SU-DHL-6 (cell line): ENCODE data around the gene CDKL1.

Experiments
- H2AFZ ChIP-seq: fragments of 200-600 bp; sonication (generic); 2 replicates; pipeline ENCODE4 v1.6.1; 2014; ENCODE audit warnings: low read depth, mild to moderate bottlenecking, moderate library complexity, mixed read lengths, antibody characterized with exemption, low read length; ENCODE audit not compliant: severe bottlenecking
- H3F3A ChIP-seq: fragments of 200-600 bp; shearing (Covaris generic); 2 replicates; pipeline ENCODE4 v1.6.0; 2016; ENCODE audit warnings: antibody characterized with exemption, mild to moderate bottlenecking; ENCODE audit not compliant: insufficient read depth
- H3K27ac ChIP-seq: fragments of 200-600 bp; sonication (generic); 2 replicates; pipeline ENCODE4 v1.5.1; 2016; ENCODE audit warnings: low read depth, mild to moderate bottlenecking, low read length, moderate library complexity, mixed read lengths
- H3K27me3 ChIP-seq: fragments of 200-600 bp; sonication (generic), shearing (Covaris generic); 2 replicates; pipeline ENCODE4 v1.6.0; 2014; ENCODE audit warnings: mild to moderate bottlenecking, low read length
- H3K36me3 ChIP-seq: fragments of 200-600 bp; sonication (generic); 2 replicates; pipeline ENCODE4 v1.6.1; 2014; ENCODE audit warnings: mild to moderate bottlenecking, low read length, mixed read lengths
- H3K4me2 ChIP-seq: fragments of 300-600, 200-600 bp; shearing (Covaris generic), sonication (generic); 2 replicates; pipeline ENCODE4 v1.6.0; 2014; ENCODE audit warnings: low read length, low read depth, mild to moderate bottlenecking; ENCODE audit not compliant: poor library complexity, severe bottlenecking
- H3K4me3 ChIP-seq: fragments of 200-600 bp; sonication (generic); 2 replicates; pipeline ENCODE4 v1.5.1; 2014; ENCODE audit warnings: antibody characterized with exemption, low read length, mild to moderate bottlenecking, mixed read lengths; ENCODE audit not compliant: insufficient read depth, poor library complexity, severe bottlenecking
- H3K79me2 ChIP-seq: fragments of 200-600 bp; sonication (generic); 2 replicates; pipeline ENCODE4 v1.6.1; 2014; ENCODE audit warnings: mild to moderate bottlenecking, low read length, moderate library complexity; ENCODE audit not compliant: insufficient read depth
- H3K9ac ChIP-seq: fragments of 200-600 bp; sonication (generic); 2 replicates; pipeline ENCODE4 v1.7.0; 2014; ENCODE audit warnings: mild to moderate bottlenecking, low read length
- H3K9me2 ChIP-seq: fragments of 200-600 bp; sonication (generic); replicated peaks from 2 replicates; pipeline ENCODE4 v1.6.1; 2014; ENCODE audit warnings: low read length; ENCODE audit not compliant: insufficient read depth
- H3K9me3 ChIP-seq: fragments of 200-600 bp; sonication (generic); 2 replicates; pipeline ENCODE4 v1.6.1; 2014; ENCODE audit warnings: low read length, mixed read lengths; ENCODE audit not compliant: insufficient read depth
- H4K20me1 ChIP-seq: fragments of 200-600 bp; sonication (generic); 2 replicates; pipeline ENCODE4 v1.6.1; 2014; ENCODE audit warnings: low read depth, mild to moderate bottlenecking, antibody characterized with exemption, low read length, moderate library complexity, mixed read lengths
- EZH2phosphoT487 ChIP-seq: fragments of 200-600 bp; sonication (generic), shearing (Covaris generic); conservative IDR thresholded peaks from 2 replicates; pipeline ENCODE4 v1.6.1; 2018; ENCODE audit warnings: mild to moderate bottlenecking, antibody characterized with exemption, low read length, moderate library complexity, mixed read lengths
- TF ChIP-seq, protein P1 (sequence below): fragments of 200-600 bp; sonication (generic); IDR thresholded peaks from one replicate; pipeline ENCODE4 v1.5.1; 2017; ENCODE audit warnings: antibody characterized with exemption, mild to moderate bottlenecking, low read length, moderate library complexity; ENCODE audit not compliant: insufficient read depth, poor library complexity, severe bottlenecking

Gene CDKL1

DNA sequence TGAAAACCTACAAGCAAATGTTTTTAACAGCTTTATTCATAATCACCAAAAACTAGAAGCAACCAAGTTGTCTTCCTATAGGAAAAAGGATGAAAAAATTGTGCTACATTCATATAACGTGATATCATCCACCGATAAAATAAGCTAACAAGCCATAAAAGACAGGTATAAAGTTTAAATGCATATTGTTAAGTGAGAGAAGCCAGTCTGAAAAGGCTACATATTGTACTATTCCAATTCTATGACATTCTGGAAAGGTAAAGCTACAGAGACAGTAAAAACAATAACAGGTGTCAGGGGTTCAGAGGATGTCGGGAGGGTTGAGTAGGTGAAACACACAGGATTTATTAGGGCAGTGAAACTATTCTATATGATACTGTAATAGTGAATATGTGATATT, 22.7 kb downstream of the CDKL1 start:
- Histone ChIP-seq H3K4me2 (no peak overlapping the region), H3K36me3 (no peaks in the 10 kb centered on the region), H3K9me2 (no peaks in the 10 kb centered on the region), H3K79me2 (no peaks in the 10 kb centered on the region), H2AFZ (no peak overlapping the region), H3K4me3 (no peak overlapping the region), H3K27me3 (no peaks in the 10 kb centered on the region), H3K9ac (no peak overlapping the region), H4K20me1 (no peaks in the 10 kb centered on the region), H3K27ac (no peak overlapping the region), H3F3A (no peaks in the 10 kb centered on the region), H3K9me3 (no peaks in the 10 kb centered on the region)
- TF ChIP-seq, protein P1, sequence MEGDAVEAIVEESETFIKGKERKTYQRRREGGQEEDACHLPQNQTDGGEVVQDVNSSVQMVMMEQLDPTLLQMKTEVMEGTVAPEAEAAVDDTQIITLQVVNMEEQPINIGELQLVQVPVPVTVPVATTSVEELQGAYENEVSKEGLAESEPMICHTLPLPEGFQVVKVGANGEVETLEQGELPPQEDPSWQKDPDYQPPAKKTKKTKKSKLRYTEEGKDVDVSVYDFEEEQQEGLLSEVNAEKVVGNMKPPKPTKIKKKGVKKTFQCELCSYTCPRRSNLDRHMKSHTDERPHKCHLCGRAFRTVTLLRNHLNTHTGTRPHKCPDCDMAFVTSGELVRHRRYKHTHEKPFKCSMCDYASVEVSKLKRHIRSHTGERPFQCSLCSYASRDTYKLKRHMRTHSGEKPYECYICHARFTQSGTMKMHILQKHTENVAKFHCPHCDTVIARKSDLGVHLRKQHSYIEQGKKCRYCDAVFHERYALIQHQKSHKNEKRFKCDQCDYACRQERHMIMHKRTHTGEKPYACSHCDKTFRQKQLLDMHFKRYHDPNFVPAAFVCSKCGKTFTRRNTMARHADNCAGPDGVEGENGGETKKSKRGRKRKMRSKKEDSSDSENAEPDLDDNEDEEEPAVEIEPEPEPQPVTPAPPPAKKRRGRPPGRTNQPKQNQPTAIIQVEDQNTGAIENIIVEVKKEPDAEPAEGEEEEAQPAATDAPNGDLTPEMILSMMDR, result no peak
- TF ChIP-seq EZH2phosphoT487, result no peak

- Histone ChIP-seq H3K4me3 (no peak overlapping the region), H3K4me2 (no peak overlapping the region), H3F3A (no peaks in the 10 kb centered on the region), H3K27ac (no peak overlapping the region), H3K9me3 (no peaks in the 10 kb centered on the region), H3K79me2 (no peaks in the 10 kb centered on the region), H2AFZ (no peak overlapping the region), H3K27me3 (no peaks in the 10 kb centered on the region), H4K20me1 (no peaks in the 10 kb centered on the region), H3K36me3 (no peaks in the 10 kb centered on the region), H3K9ac (no peak overlapping the region), H3K9me2 (no peaks in the 10 kb centered on the region)
- TF ChIP-seq, protein P1, result no peak
- no peak for TF ChIP-seq EZH2phosphoT487
These were observed 25.1 kb downstream of the CDKL1 start for GRCh38 chr14:50371546-50371945.

DNA sequence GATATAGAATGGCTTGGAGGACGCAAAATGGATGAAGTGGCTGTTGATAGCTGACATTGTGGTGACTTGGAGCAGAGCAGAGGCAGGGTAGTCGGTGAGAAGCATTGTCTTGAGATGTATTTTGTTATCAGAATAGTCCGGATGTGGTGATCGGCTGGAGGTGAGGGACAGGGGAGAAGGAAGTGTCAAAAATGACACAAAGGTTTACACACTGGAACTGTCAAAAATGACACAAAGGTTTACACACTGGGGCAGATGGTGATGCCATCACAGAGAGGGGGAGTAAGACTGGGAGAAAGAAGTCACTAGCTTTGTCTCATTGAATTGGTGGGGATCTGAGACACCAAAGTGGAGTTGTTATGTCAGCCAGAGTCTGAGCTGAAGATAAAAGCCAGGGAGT, 30.1 kb downstream of the CDKL1 start:
- no peak for TF ChIP-seq EZH2phosphoT487
- TF ChIP-seq, protein P1, result no peak
- H3K4me2 ChIP-seq, result no peak overlapping the region
- H3K9me3 ChIP-seq, result no peaks in the 10 kb centered on the region
- H3K9me2 ChIP-seq, result no peaks in the 10 kb centered on the region
- H3F3A ChIP-seq, result no peaks in the 10 kb centered on the region
- H3K27me3 ChIP-seq, result no peaks in the 10 kb centered on the region
- H4K20me1 ChIP-seq, result no peaks in the 10 kb centered on the region
- H3K27ac ChIP-seq, result no peak overlapping the region
- H3K9ac ChIP-seq, result no peak overlapping the region
- H3K79me2 ChIP-seq, result no peaks in the 10 kb centered on the region
- H2AFZ ChIP-seq, result no peak overlapping the region
- no peaks in the 10 kb centered on the region for H3K36me3 ChIP-seq
- H3K4me3 ChIP-seq, result no peak overlapping the region
